Stimulated activated memory B cell treated with anti-CD40 and anti-IgM and Interleukin-4, amounts not matched to agents 10 μg/mL and 1 μg/mL and 100 μg/mL, for 72 hours (primary cell): Measurements from ENCODE around the gene PHYH.
"Not testable (repeated sequence)": the region's sequence is repeated elsewhere in the genome, so short reads cannot be mapped to it uniquely, and the experiment has no call there.

Source experiments
- ATAC-seq: fragments of 150-1000 bp; cut with Tn5 transposase; 2 replicates; pipeline ENCODE4 v1.10.0; 2021
- H3K27ac Mint-ChIP-seq: one replicate; pipeline ENCODE4 v1.8.0; 2022; ENCODE audit warnings: mild to moderate bottlenecking, mixed read lengths
- H3K27me3 Mint-ChIP-seq: one replicate; pipeline ENCODE4 v1.8.0; 2022; ENCODE audit warnings: mixed read lengths
- H3K36me3 Mint-ChIP-seq: one replicate; pipeline ENCODE4 v1.8.0; 2022; ENCODE audit warnings: mixed read lengths
- H3K4me1 Mint-ChIP-seq: one replicate; pipeline ENCODE4 v1.8.0; 2022; ENCODE audit warnings: mixed read lengths
- H3K4me3 Mint-ChIP-seq: one replicate; pipeline ENCODE4 v1.8.0; 2022; ENCODE audit warnings: mild to moderate bottlenecking, moderate library complexity, mixed read lengths
- H3K9me3 Mint-ChIP-seq: one replicate; pipeline ENCODE4 v1.8.0; 2022; ENCODE audit warnings: mixed read lengths

The PHYH gene

DNA sequence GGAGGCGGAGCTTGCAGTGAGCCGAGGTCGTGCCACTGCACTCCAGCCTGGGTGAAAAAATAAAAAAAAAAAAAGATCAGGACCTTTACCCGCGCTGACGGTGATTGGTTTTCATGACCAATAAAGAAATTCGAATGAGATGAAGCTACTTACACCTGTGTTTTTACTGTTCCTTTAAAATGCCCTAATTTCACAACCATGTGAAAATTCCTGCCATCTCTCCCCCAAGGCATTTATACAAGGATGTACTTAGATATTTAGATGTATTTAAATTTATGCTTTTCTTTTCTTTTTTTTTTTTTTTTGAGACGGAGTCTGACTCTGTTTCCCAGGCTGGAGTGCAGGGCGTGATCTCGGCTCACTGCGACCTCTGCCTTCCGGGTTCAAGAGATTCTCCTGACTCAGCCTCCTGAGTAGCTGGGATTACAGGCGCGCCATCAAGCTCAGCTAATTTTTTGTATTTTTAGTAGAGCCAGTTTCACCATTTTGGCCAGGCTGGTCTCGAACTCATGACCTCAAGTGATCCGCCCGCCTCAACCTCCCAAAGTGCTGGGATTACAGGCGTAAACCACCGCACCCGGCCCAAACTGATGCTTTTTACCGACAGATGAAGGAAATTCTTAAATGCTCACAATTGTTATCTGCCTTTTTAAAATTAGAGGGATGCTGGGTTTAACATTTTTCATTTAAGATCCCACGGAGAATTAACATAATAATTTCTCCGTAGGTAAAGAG lies 3.1 kb upstream of the PHYH start:
- Mint-ChIP-seq H3K27me3 (no peaks in the 10 kb centered on the region), H3K36me3 (peaks cover 6% of the 10 kb centered on the region), H3K9me3 (no peaks in the 10 kb centered on the region), H3K4me3 (peak overlapping the region; percentile 83), H3K4me1 (peaks cover 30% of the 10 kb centered on the region), H3K27ac (peak overlapping the region; percentile 99)
- ATAC-seq = no peak

DNA sequence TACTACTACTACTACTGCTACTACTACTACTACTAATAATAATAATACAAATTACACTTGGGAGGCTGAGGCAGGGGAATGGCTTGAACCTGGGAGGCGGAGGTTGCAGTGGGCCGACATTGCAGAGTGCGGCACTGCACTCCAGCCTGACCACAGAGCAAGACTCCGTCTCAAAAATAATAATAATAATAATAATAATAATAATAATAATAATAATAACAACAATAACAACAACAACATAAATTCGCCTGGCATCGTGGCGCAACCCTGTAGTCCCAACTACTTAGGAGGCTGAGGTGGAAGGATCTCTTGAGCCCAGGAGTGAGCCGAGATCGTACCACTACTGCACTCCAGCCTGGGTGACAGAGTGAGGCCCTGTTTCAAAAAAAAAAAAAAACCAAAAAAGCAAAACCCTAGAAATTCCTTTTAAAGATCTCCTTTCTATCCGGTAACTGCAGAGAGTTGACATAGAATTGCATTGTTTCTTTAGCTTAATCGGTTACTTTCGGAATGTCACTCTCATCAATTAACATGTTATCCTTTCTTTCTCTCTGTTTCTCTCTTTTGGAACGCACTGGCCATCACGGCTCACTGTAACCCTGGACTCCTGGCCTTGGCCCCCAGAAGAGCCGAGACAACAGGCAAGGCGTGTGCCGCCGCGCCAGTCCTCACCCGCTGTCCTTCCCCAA lies 972 bp downstream of the PHYH start:
- Mint-ChIP-seq H3K27ac (peak overlapping the region; percentile 79), H3K9me3 (no peaks in the 10 kb centered on the region)

DNA sequence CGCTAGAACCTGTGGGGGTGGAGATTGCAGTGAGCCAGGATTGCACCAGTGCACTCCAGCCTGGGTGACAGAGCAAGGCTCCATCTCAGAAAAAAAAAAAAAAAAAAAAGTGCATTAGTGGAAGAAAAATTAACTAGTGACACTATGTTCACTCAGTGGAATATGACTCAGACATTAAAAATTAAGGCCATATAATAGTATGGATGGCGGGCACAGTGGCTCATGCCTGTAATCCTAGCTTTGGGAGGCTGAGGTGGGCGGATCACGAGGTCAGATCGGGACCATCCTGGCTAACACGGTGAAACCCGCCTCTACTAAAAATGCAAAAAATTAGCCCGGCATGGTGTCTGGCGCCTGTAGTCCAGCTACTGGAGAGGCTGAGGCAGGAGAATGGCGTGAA lies 3.4 kb downstream of the PHYH start:
- Mint-ChIP-seq H3K4me3 (no peak overlapping the region), H3K36me3 (peaks cover 19% of the 10 kb centered on the region)

More for the DNA sequence above, 972 bp downstream of the PHYH start:
- H3K36me3 Mint-ChIP-seq = no peaks in the 10 kb centered on the region
- no peak for ATAC-seq
- no peaks in the 10 kb centered on the region for H3K27me3 Mint-ChIP-seq
- peak overlapping the region; percentile 80 for H3K4me3 Mint-ChIP-seq
- peaks cover 30% of the 10 kb centered on the region for H3K4me1 Mint-ChIP-seq

DNA sequence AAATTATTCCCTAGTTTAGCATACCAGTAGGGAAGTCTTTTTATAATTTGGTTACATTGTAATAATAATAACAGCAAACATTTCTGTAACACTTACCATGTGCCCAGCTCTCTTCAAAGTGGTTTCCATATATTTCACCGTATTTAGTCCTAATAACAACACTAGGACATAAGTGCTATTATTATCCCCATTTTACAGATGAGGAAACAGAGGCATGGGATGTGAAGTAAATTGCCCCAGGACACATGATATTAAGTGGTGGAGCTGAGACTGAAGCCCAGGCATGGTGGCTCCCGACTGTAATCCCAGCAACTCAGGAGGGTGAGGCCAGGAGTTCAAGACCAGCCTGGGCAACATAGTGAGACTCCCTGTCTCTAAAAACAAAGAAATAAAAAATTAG lies 5.1 kb downstream of the PHYH start:
- peaks cover 7% of the 10 kb centered on the region for H3K4me1 Mint-ChIP-seq
- no peaks in the 10 kb centered on the region for H3K27me3 Mint-ChIP-seq
- H3K4me3 Mint-ChIP-seq = no peak overlapping the region
- peaks cover 19% of the 10 kb centered on the region for H3K36me3 Mint-ChIP-seq
- no peak for ATAC-seq
- H3K9me3 Mint-ChIP-seq = no peaks in the 10 kb centered on the region
- no peak overlapping the region for H3K27ac Mint-ChIP-seq

More for the DNA sequence above, 3.4 kb downstream of the PHYH start:
- Mint-ChIP-seq H3K27me3 (no peaks in the 10 kb centered on the region), H3K9me3 (no peaks in the 10 kb centered on the region), H3K4me1 (peaks cover 17% of the 10 kb centered on the region), H3K27ac (no peak overlapping the region)
- no peak for ATAC-seq

DNA sequence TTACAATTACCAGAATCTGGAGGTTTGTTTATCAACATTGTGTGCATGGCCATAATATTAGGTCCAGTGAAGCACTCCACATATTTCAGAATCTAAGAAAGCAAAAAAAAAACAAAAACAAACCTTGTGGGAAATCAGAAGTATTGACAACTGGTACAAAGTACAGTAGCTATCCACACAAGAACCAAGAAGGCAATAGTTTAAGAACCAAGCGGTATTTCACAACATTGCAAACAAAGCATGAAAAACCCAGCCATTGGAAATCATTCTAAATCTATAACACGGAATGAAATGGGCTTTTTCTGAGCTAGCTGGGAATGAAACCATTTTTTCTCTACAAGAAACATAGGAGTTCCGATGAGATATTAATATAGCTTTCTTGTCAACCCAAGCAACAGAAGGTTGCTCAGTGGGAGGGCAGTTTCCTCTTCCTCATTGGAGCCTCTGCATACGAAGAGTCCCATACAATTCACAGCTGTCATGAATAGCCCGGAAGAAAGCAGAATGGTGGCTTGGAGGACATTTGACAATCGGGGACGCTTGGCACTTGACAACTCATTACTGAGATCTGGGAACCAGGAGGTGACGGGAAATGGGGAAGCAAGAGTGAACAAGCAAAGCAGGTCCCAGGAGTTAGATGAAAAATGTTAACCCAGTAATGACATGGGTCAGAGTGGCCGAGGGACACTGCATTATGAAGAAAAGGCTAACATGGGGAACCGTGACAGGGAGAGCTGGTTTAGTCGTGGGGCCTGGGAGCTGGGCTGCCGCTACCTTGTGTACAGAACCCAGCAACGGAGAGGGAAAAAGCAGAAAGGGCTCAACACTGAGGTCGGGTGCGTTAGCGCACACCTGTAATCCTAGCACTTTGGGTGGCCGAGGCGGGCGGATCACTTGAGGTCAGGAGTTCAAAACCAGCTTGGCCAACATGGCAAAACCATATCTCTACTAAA lies 7.8 kb downstream of the PHYH start:
- Mint-ChIP-seq H3K36me3 (peaks cover 29% of the 10 kb centered on the region), H3K27ac (no peak overlapping the region)
- no peak for ATAC-seq

DNA sequence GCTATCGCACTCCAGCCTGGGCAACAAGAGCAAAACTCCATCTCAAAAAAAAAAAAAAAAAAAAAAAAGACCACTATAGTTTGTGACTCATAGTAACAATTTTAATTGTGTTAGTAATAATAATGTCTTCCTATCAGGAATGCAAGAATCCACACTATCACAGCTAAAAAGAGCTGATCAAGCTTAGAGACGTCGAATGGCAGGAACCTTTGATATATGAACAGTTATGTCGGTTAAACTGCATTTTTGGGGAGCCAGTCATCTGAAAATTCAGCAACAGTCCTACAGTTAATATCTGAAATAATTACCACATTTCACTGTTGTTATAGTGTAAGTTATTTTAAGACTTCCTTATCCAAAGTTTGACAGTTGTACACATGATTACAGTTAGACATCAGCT lies 8.8 kb downstream of the PHYH start:
- H3K4me1 Mint-ChIP-seq = peaks cover 21% of the 10 kb centered on the region
- H3K36me3 Mint-ChIP-seq = peaks cover 29% of the 10 kb centered on the region
- H3K9me3 Mint-ChIP-seq = no peaks in the 10 kb centered on the region
- H3K27ac Mint-ChIP-seq = no peak overlapping the region
- no peak for ATAC-seq
- no peak overlapping the region for H3K4me3 Mint-ChIP-seq
- no peaks in the 10 kb centered on the region for H3K27me3 Mint-ChIP-seq

More for the DNA sequence above, 7.8 kb downstream of the PHYH start:
- peaks cover 21% of the 10 kb centered on the region for H3K4me1 Mint-ChIP-seq
- no peak overlapping the region for H3K4me3 Mint-ChIP-seq
- no peaks in the 10 kb centered on the region for H3K27me3 Mint-ChIP-seq
- no peaks in the 10 kb centered on the region for H3K9me3 Mint-ChIP-seq

DNA sequence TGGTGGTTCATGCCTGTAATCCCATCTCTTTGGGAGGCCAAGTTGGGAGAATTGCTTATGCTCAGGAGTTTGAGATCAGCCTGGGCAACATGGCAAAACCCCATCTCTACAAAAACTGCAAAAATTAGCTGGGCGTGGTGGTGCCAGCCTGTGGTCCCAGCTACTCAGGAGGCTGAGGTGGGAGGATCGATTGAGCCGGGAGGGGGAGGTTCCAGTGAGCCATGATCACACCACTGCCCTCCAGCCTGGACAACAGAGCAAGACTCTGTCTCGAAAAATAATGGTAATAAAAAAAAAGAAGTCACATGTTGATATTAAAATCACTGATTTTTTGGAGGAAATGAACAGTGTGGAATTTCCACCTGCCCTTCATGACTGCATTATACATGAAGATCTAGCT lies 15.8 kb downstream of the PHYH start:
- Mint-ChIP-seq H3K4me1 (peaks cover 32% of the 10 kb centered on the region), H3K27ac (no peak overlapping the region), H3K9me3 (no peaks in the 10 kb centered on the region), H3K36me3 (peaks cover 20% of the 10 kb centered on the region), H3K27me3 (no peaks in the 10 kb centered on the region), H3K4me3 (no peak overlapping the region)
- no peak for ATAC-seq

DNA sequence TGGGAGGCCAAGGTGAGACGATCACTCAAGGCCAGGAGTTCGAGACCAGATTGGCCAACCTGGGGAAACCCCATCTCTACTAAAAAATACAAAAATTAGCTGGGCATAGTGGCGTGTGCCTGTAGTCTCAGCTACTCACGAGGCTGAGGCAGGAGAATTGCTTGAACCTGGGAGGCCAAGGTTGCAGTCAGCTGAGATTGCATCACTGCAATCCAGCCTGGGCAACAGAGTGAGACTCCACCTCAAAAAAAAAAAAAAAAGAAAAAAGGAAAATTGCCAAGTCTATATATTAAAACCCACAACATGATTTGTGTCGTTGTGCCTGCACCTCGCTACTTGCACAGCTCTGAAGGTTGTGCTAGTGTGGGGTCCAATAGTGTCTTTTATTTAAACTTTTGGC lies 17.5 kb downstream of the PHYH start:
- not testable (repeated sequence) for H3K4me3 Mint-ChIP-seq, H3K27me3 Mint-ChIP-seq, H3K27ac Mint-ChIP-seq, H3K9me3 Mint-ChIP-seq, ATAC-seq
- Mint-ChIP-seq H3K36me3 (peaks cover 14% of the 10 kb centered on the region), H3K4me1 (peaks cover 15% of the 10 kb centered on the region)

DNA sequence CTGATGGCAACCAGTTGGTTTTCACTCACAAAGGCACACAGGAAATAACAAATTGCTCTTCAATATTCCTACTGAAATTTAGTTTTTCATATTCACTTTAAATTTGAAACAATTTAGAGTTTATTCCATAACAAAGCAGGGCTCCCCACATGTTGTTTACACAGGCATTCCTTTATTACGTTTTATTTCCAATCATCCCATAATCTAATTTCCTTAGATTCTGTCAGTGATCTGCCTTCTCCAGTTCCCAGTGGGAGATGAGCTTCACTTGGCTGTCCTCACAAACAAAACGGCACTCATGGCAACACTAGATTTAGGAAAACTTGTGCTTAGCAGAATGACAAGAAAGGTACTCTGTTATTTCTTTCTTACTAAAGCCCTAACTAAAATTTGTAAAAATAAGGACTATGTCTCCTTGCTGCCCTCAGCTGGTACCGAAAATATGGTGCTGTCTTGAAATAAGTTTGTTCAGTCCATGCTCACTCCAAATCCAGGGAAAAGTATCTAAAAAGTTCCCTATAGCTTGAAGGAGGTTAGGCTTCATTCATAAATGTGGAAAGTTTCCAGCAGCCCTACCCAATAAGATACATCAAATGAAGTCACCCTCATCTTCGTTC lies 23.0 kb downstream of the PHYH start:
- no peak for ATAC-seq
- Mint-ChIP-seq H3K27me3 (no peaks in the 10 kb centered on the region), H3K27ac (no peak overlapping the region), H3K9me3 (no peaks in the 10 kb centered on the region), H3K36me3 (peaks cover 11% of the 10 kb centered on the region), H3K4me3 (no peak overlapping the region), H3K4me1 (peaks cover 1% of the 10 kb centered on the region)

DNA sequence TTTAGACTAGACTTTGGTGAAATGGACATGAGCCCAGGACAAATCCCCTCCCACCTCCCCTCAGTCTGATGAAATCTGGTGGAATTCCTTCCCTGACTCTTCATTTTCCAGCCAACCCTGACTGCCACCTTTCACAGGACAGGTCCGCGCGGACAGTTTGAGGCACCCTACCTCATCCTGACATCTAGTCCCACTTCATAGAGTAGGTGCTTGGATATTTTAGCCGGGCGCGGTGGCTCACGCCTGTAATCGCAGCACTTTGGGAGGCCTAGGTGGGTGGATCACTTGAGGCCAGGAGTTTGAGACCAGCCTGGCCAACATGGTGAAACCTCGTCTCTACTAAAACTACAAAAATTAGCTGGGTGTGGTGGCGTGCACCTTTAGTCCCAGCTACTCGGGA lies 23.7 kb downstream of the PHYH start:
- not testable (repeated sequence) for H3K27me3 Mint-ChIP-seq, ATAC-seq, H3K4me1 Mint-ChIP-seq, H3K9me3 Mint-ChIP-seq, H3K36me3 Mint-ChIP-seq, H3K27ac Mint-ChIP-seq, H3K4me3 Mint-ChIP-seq

DNA sequence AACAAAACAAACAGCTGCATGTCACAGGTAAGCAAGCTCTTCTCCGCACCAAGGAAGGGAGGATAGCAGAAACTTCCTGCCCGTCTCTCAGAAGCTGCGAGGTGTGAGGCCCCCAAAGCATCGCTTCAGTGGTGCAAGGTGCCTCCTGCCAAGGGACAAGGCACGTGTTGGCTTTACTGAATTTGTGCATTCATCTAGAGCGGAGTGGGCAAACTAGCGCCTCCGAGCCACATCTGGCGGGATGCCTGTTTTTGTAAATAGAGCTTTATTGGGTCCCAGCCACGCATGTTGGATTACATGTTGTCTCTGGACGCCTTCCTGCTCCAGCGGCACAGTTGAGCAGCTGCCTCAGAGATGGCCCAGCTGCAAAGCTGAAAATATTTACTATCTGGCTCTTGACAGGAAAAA lies 27.7 kb downstream of the PHYH start:
- H3K4me1 Mint-ChIP-seq = peaks cover 11% of the 10 kb centered on the region
- no peaks in the 10 kb centered on the region for H3K9me3 Mint-ChIP-seq
- peak overlapping the region; percentile 60 for H3K4me3 Mint-ChIP-seq
- ATAC-seq = peak; percentile 45
- H3K27me3 Mint-ChIP-seq = no peaks in the 10 kb centered on the region
- H3K27ac Mint-ChIP-seq = peak overlapping the region; percentile 75
- H3K36me3 Mint-ChIP-seq = no peaks in the 10 kb centered on the region

DNA sequence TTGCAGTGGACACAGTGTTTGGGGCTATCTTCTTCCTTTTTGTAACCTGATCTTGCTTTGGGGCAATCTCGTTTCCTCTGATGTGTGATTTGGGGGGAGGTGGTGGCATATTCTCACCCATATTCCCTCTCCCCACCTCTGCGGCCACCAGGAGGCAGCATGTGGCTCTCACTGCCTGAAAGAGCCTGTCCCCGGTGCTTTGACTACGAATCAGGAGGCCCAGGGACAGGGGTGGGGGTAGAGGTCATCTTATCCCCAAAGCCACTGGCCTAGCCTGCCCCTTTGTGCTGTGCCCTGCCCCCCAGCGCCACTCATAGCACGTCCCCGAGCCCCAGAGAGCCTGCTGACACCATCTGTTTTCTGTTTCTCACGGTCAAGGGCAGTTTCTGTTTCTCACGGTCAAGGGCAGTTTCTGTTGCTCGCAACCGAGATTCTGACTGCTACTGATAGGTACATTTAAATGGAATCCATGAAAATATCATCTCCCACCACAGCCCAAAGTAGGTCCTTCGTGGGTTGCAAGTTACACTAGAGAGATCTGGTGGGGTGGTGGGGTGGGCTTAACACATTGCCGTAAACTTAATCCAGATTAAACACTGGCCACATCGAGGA lies 28.2 kb downstream of the PHYH start:
- Mint-ChIP-seq H3K27ac (peak overlapping the region; percentile 75), H3K36me3 (no peaks in the 10 kb centered on the region), H3K27me3 (no peaks in the 10 kb centered on the region), H3K4me1 (peaks cover 11% of the 10 kb centered on the region), H3K4me3 (peak overlapping the region; percentile 60), H3K9me3 (no peaks in the 10 kb centered on the region)
- ATAC-seq = peak; percentile 79

DNA sequence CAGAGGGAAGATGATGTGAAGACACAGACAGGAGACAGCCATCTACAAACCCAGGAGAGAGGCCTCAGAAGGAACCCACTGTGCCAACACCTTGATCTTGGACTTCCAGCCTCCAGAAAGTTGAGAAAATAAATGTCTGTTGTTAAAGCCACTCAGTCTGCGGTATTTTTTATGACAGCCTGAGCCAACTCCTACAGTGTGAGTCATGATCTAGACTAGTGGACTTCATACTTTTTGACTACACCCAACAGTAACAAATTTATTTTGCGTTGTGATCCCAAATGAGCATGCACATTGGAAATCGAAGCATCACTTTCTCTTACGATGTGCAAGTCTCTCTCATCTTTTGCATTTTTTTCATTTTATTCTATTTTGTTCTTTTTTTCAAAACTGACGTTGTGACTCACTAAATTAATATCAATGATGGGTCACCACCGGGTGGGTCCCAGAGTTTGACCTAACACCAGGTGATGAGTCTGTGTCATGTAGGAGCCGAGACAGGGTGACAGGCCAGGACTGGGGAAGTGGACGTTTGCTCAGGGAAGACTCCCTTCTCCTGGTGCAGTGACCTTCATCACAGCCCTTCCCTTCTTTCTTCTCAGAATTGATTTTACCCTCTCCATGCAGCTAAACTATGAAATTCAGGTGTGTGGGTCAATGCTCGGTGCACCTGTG lies 28.9 kb downstream of the PHYH start:
- Mint-ChIP-seq H3K9me3 (no peaks in the 10 kb centered on the region), H3K36me3 (no peaks in the 10 kb centered on the region), H3K27ac (peak overlapping the region; percentile 75), H3K4me1 (peaks cover 11% of the 10 kb centered on the region), H3K4me3 (no peak overlapping the region), H3K27me3 (peaks cover 5% of the 10 kb centered on the region)
- no peak for ATAC-seq

DNA sequence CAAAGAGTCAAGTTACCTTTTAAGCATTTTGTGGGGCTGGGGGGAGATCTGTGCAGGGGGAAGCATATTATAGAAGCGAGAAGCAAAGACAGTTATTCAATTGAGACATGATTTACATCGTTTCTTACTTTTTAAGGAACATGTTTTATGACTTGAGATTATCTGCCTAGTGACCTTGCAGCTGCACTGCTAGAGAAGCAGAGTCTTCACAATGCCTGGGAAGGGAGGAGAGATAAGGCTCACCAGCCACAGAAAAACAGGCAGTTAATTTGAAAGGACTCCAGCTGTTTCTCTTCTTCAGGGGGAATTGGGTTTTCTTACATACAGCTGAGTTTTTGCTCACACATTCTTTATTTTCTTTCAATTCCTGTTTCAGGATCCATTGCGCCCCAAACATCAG lies 31.0 kb downstream of the PHYH start:
- no peak for ATAC-seq
- no peak overlapping the region for H3K4me3 Mint-ChIP-seq
- H3K4me1 Mint-ChIP-seq = peaks cover 11% of the 10 kb centered on the region
- no peaks in the 10 kb centered on the region for H3K9me3 Mint-ChIP-seq
- H3K27me3 Mint-ChIP-seq = peaks cover 27% of the 10 kb centered on the region
- H3K27ac Mint-ChIP-seq = no peak overlapping the region
- no peaks in the 10 kb centered on the region for H3K36me3 Mint-ChIP-seq
